ENCODE data around the gene SENP6. TPM values are rescaled to one million over a fixed set of nuclear protein-coding genes. Genes with fewer than 3 reads are reported as not detected.
"Not testable (repeated sequence)": the region's sequence is repeated elsewhere in the genome, so short reads cannot be mapped to it uniquely, and the experiment has no call there.

The SENP6 gene
- total RNA-seq, 4 donors from 2014 or later = 154 to 255 (median 170) TPM

GRCh38 chr6:75727206-75727605, 125.5 kb downstream of the SENP6 start:
- DNase-seq = no peak
- intact Hi-C loops (cut with DNase I) = no loop called here
- H3K4me3 ChIP-seq (replicated peaks in 1 of 3) = no peak overlapping the region
- no peaks in the 10 kb centered on the region for H3K27me3 ChIP-seq
- no peak for TF ChIP-seq POLR2A (IDR thresholded peaks at IDR 0.05)
- no peak for TF ChIP-seq CTCF (IDR thresholded peaks at IDR 0.05)
- no peaks in the 10 kb centered on the region for H3K9me3 ChIP-seq
- H3K27ac ChIP-seq = no peak overlapping the region
- no peaks in the 10 kb centered on the region for H3K4me1 ChIP-seq
- no peaks in the 10 kb centered on the region for H3K36me3 ChIP-seq
- WGBS, 2 donors = 97 to 100% methylated on average over 2 of the region's 2 CpGs

GRCh38 chr6:75731029-75731428, 129.3 kb downstream of the SENP6 start:
- DNase-seq; H3K36me3 ChIP-seq; H3K4me1 ChIP-seq; H3K27me3 ChIP-seq; H3K27ac ChIP-seq; H3K4me3 ChIP-seq (replicated peaks in 1 of 3); intact Hi-C loops (cut with DNase I); H3K9me3 ChIP-seq: not testable (repeated sequence)
- WGBS, 2 donors = 90% methylated on average over 8 of the region's 8 CpGs

- no peaks in the 10 kb centered on the region for H3K9me3 ChIP-seq
- H3K4me1 ChIP-seq = no peaks in the 10 kb centered on the region
- DNase-seq = no peak
- TF ChIP-seq POLR2A (IDR thresholded peaks at IDR 0.05) (no peak), CTCF (IDR thresholded peaks at IDR 0.05) (no peak)
- no peaks in the 10 kb centered on the region for H3K36me3 ChIP-seq
- H3K27me3 ChIP-seq = no peaks in the 10 kb centered on the region
- H3K27ac ChIP-seq = no peak overlapping the region
- H3K4me3 ChIP-seq (replicated peaks in 1 of 3) = no peak overlapping the region
- intact Hi-C loops (cut with DNase I) = no loop called here
- WGBS, 2 donors = 58 to 68% methylated on average over 1 of the region's 1 CpG
Observed at GRCh38 chr6:75735491-75736186, 134.0 kb downstream of the SENP6 start.

GRCh38 chr6:75743971-75744370, 142.3 kb downstream of the SENP6 start:
- Histone ChIP-seq H3K9me3 (no peaks in the 10 kb centered on the region), H3K36me3 (no peaks in the 10 kb centered on the region), H3K27me3 (no peaks in the 10 kb centered on the region), H3K4me3 (replicated peaks in 1 of 3) (no peak overlapping the region), H3K27ac (no peak overlapping the region), H3K4me1 (no peaks in the 10 kb centered on the region)
- intact Hi-C loops (cut with DNase I) = no loop called here
- TF ChIP-seq POLR2A (IDR thresholded peaks at IDR 0.05) (no peak), CTCF (IDR thresholded peaks at IDR 0.05) (no peak)
- 82 to 89% methylated on average over 4 of the region's 4 CpGs for WGBS, 2 donors
- no peak for DNase-seq

GRCh38 chr6:75745404-75745803, 143.7 kb downstream of the SENP6 start:
- Histone ChIP-seq H3K36me3 (no peaks in the 10 kb centered on the region), H3K4me3 (replicated peaks in 1 of 3) (no peak overlapping the region), H3K27ac (no peak overlapping the region), H3K9me3 (no peaks in the 10 kb centered on the region), H3K4me1 (peaks cover 6% of the 10 kb centered on the region in 2 donors), H3K27me3 (no peaks in the 10 kb centered on the region)
- DNase-seq = no peak
- no peak for TF ChIP-seq POLR2A (IDR thresholded peaks at IDR 0.05)
- TF ChIP-seq CTCF (IDR thresholded peaks at IDR 0.05) = no peak
- intact Hi-C loops (cut with DNase I) = no loop called here
- 92 to 95% methylated on average over 3 of the region's 3 CpGs for WGBS, 2 donors
